SK-N-MC (cell line): Measurements from ENCODE around the gene ANKRD60.

Source experiments
- EZH2 ChIP-seq: fragments of 200-600 bp; sonication (generic); IDR thresholded peaks from one replicate; pipeline ENCODE4 v1.6.1; 2017; ENCODE audit warnings: antibody characterized with exemption
- POLR2AphosphoS5 ChIP-seq: IDR thresholded peaks from 2 replicates; pipeline ENCODE4 v1.6.1; 2012; ENCODE audit warnings: mild to moderate bottlenecking, low read depth, low read length, borderline replicate concordance

GRCh38 chr20:58195047-58195446, 33.4 kb downstream of the ANKRD60 start:
- TF ChIP-seq POLR2AphosphoS5, result no peak
- TF ChIP-seq EZH2, result no peak
